Measurements from ENCODE around the gene ATP1A3.

The ATP1A3 gene

GRCh38 chr19:41944336-41944735 lies 49.7 kb downstream of the ATP1A3 start:
- no peak for DNase-seq

DNA sequence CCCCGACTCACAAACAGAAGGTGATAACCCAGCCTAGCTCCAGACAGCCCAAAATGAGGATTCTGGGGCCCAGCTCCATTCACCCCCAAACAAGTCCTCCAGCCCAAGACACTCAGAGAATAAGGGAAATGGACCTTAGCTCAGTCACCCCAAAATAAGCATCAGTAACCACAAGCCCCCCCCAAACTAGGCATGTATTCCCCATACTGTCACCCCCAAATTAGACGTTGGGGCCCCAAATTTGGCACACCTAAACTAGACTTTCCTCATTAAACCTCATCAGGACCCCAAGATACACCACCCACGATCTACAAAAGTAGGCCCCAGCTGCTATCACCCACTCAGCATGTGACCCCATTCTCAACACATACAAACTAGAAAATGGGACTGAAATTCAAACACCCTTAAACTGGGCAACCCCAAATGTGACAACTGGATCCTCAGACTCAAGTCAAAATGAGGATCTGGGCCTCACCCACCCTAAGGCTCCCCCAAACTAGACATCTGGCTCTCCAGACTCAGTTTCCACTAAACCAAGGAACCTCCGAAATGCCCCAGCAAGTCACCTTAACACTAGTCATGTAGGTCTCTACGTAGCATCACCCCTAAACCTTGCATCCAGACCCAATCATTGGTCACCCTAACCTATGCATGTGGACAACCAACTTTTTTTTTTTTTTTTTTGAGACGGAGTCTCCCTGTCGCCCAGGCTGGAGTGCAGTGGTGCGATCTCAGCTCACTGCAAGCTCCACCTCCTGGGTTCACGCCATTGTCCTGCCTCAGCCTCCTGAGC lies 52.4 kb downstream of the ATP1A3 start:
- no peak for DNase-seq

GRCh38 chr19:41940731-41941409 lies 53.2 kb downstream of the ATP1A3 start:
- no peak for DNase-seq

DNA sequence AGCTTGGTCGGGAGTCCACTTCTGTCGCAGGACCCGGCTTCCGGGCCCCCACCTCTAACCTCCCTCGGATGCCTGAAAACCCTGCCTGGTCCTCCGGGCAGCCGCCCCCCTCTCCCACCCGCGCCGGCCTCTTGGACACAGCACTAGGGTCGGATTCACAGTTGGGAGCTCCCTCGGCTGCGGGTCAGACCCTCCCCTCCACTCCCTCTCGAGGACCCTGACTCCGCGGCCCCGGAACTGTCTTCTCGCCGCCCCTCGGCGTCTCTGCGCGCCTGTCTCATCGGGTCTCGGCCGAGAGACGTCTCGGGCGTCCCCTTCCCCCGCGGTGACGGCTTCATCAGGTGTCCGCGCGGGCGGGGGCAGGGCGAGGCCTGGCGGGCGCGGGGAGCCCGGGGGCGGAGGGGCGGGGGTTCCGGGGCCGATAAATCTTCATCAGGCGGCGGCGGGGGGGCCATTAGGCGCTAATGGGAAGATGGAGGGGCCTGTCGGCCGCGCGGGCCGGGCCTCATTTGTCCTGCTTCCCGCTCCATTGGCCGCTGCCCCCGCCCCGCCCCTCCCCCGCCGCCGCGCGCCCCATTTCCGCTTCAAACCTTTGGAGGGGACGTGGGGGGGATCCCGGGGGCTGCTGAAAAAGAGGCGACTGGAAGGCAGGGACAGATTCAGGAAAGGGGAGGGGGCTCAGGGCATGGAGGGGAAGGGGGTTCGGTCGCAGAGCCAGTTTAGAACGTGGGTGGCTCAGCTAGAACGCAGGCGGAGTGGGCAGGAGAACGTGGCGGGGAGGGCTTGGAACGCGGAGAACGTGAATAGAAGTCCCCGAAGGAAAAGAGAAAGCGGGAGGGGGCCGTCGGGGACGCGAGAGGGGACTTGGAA lies 53.9 kb downstream of the ATP1A3 start:
- peak; percentile 81 for DNase-seq

DNA sequence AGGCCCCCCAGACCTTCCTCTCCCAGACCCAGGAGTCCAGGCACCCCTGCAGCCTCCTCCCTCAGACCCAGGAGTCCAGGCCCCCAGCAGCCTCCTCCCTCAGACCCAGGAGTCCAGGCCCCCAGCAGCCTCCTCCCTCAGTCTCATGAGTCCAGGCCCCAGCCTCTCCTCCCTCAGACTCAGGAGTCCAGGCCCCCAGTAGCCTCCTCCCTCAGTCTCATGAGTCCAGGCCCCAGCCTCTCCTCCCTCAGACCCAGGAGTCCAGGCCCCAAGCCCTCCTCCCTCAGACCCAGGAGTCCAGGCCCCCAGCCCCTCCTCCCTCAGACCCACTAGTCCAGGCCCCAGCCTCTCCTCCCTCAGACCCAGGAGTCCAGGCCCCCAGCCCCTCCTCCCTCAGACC lies 54.8 kb downstream of the ATP1A3 start:
- peak; percentile 55 for DNase-seq

DNA sequence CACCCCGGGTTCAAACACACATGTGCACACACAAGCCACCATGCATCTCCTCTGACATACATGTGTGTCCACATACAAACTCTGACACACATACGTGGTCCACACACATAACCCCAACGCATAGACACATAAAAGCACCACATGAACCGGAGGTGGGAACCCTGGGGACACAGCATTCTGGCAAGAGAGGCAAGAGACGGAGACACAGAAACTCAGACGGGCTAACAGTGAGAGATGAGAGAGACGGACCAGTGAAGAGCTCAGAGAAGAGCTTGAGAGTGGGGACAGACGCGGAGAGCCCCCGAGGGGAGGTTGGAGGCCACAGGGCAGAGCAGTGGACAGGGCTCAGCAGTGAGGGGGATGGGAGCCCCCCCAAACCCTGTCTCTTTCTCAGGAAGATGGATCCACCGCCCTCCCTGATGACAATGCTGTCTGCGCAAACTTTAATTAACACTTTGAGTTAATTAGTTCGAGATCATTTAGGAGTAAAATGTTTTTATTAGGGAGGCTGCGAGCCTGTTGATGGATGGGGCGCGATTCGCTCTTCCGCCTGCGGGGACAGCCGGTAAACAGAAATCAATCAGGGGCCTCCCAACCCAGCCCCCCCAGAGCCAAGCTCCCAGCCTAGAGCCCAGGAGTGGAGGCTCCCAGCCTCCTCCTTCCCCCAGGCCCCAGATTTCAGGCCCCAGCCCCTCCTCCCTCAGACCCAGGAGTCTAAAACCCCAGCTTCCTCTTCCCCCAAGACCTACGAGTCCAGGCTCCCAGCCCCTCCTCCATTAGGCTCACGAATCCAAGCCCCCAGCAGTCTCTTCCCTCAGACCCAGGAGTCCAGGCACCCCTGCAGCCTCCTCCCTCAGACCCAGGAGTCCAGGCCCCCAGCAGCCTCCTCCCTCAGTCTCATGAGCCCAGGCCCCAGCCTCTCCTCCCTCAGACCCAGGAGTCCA lies 56.2 kb downstream of the ATP1A3 start:
- peak; percentile 56 for DNase-seq

GRCh38 chr19:41936961-41937360 lies 57.1 kb downstream of the ATP1A3 start:
- no peak for DNase-seq

GRCh38 chr19:41936416-41936850 lies 57.6 kb downstream of the ATP1A3 start:
- DNase-seq: no peak

DNA sequence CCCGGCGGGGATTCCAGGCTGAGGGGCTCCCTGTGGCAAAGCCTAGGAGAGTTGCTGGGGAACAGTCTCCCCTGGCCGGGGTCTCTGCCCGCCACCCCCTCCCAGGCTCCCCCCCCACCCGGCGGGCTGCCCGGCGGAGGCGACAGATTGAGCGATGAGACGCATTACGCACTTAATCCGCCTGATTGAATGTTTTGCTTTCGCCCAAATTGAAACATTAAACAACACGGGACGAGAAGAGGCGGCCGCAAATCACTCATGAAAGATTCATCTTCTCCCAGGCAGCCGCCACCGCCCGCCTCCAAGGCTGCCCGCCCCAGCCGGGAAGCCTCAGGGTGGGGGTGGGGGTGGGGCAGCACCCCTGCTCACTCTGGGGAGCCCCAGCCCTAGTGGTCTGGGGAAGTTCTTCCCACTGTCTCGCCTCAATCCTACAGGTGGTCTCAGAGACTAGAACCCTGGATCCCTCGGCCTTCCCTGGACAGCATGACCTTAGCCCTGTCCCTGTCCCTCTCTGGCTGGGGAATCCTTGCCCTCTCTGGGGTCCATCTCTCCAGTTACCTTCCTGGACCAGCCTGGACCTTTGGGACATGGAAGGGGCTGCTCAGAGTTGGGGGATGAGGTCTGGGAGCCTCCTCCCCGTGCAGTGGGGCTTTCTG lies 58.1 kb downstream of the ATP1A3 start:
- DNase-seq: no peak

DNA sequence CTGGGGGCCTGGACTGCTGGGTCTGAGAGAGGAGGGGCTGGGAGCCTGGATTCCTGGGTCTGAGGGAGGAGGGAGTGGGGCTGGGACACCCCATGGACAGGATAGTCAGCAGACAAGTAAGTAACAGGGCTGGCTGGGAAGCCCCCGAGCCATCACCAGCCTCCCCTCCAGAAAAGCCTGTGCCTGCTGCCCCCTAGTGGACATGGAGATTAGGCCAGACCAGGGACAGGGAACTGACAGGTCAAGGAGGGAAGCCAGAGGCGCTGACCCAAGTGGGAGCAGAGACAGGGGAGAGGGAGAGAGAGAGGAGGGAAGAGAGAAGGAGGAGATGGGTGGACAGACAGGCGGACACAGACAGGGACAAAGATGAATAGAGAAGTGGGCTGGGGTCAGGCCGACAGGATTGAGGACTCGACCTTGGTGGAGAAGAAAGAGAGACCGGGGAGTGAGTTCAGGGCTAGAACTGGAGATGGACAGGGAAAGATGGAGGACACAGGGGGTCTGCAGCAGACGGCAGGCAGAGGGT lies 59.1 kb downstream of the ATP1A3 start:
- DNase-seq: peak; percentile 92

DNA sequence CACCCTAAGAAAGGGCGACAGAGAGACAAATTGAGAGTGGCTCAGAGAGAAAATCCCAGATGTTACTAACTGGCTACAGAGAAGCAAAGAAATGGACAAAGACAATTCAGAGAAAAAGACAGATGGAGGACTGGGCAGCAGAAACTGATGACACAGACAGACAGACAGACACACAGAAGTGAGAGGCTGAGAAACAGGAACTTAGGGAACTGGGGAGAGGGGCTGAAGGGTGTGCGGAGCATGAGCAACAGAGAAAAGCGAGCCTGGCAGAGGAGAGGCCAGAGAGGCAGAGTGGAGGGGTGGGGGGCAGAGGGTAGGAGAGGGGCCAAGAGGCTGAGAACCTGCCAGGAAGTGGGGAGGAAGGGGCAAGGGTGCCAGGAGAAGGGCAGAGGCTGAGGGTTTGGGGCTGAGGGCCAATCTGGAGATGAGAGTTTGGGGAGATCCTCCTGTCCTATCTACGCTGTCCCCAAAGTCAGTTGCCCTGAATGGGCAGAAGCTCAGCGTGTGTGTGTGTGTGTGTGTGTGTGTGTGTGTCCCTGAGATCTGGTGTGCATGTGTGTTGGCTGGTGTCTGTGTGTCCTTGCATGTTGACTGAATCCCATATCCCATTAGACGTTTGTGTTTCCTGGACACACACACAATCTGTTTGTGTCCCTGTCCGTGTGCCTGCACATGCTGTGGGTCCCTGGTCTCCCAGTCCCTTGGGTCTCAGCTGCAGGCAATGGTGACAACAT lies 60.2 kb downstream of the ATP1A3 start:
- no peak for DNase-seq

- no peak for DNase-seq
These were observed 61.2 kb downstream of the ATP1A3 start for GRCh38 chr19:41932720-41933332.

DNA sequence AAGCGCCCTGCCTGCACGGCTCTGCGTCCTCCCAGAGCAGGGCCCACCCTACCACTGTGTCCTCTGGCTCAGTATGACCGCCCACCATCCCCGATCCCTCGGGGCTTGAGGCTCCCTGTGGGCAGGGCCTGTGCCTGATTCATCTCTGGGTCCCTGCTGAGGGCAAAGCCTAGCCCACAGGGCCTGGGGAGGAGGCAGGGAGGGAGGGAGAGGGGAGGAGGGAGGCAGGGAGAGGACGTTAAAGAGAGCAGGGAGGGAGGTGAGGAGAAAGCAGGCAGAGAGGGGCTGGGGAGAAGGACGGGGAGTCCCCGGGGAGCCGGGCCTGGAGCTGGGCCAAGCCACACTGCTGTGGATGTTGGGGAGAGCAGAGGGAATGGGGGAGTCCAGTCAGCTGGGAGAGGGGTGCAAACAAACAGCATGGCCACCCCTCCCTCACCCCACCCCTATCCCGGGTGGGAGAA lies 61.7 kb downstream of the ATP1A3 start:
- DNase-seq: no peak

- DNase-seq: no peak
These were observed 63.0 kb downstream of the ATP1A3 start for GRCh38 chr19:41930926-41931592.

- DNase-seq: no peak
These were observed 63.7 kb downstream of the ATP1A3 start for GRCh38 chr19:41930322-41930722.

- DNase-seq: no peak
These were observed 64.4 kb downstream of the ATP1A3 start for GRCh38 chr19:41929536-41930071.

DNA sequence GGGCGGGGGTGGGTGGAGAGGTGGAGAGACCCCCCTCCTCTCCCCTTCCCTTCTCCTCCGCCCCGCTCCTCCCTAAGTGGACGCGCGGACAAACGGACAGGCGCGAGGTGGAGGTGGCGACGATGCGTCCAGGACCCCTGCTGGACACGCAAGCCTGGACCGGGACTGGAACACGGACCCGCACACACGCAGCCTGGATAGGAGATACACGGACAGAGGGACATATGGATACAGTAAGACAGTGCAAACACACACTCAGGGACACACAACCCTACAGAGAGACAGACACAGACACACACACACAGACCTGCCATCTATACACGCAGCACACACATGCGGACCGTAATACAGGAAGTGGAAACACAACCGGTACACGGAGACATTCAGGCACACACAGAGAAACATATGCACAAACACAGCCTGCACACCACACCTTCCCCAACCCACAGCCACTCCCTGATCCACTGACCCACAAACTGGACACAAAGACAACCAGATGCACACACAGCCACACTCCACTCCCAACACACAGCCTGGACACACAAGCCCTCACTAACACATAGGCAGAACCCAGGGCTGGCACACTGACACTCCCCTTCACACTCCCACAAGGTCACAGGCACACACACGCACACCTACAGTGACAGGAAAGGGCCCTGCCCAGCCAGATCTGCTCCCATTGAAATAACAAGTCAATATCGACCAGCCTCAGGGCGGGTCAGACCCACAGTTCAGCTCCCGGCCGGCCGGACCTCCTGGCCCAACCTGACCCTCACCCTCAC lies 65.1 kb downstream of the ATP1A3 start:
- DNase-seq: peak; percentile 78

GRCh38 chr19:41928221-41928683 lies 65.8 kb downstream of the ATP1A3 start, which contains the start of gene ERFL:
Gene ERFL, minus strand, starts transcription at chr19:41928449. Its CDS starts 15,530 bp downstream, at chr19:41912919.
- no peak for DNase-seq

All from activated CD8-positive, alpha-beta memory T cell treated with anti-CD3 and anti-CD28 coated beads for 24 hours (primary cell).